KOPT-K1 (cell line): ENCODE measurements around the gene ZNF74.
A peak's percentile ranks its signal among the peaks of the same experiment; 100 is the strongest.
"Not testable (repeated sequence)": the region's sequence is repeated elsewhere in the genome, so short reads cannot be mapped to it uniquely, and the experiment has no call there.

Source experiments
- H3K27ac ChIP-seq: fragments of 200-600 bp; sonication (generic); 2 replicates; pipeline ENCODE4 v1.5.1; 2016; ENCODE audit warnings: antibody characterized with exemption, mild to moderate bottlenecking, low read depth, low read length; ENCODE audit not compliant: poor library complexity, severe bottlenecking
- H3K36me3 ChIP-seq: fragments of 200-600 bp; sonication (generic); 2 replicates; pipeline ENCODE4 v1.5.1; 2017; ENCODE audit warnings: antibody characterized with exemption, mild to moderate bottlenecking, low read length, moderate library complexity; ENCODE audit not compliant: insufficient read depth
- H3K9me3 ChIP-seq: fragments of 200-600 bp; sonication (generic); 2 replicates; pipeline ENCODE4 v1.5.1; 2017; ENCODE audit warnings: antibody characterized with exemption, low read length, mild to moderate bottlenecking; ENCODE audit not compliant: insufficient read depth, poor library complexity, severe bottlenecking

The ZNF74 gene

GRCh38 chr22:20393705-20394476, at the start of gene ZNF74:
ZNF74 (plus strand) TSS chr22:20394151; CDS start chr22:20394629, 478 bp downstream.
- Histone ChIP-seq H3K9me3 (peaks cover 5% of the 10 kb centered on the region), H3K27ac (peak within 1 kb of the TSS; percentile 79), H3K36me3 (0 out of 2 replicates have a peak, but pooled peaks cover 8% of the 10 kb centered on the region)

GRCh38 chr22:20346553-20346952, 47.4 kb upstream of the ZNF74 start:
- H3K9me3 ChIP-seq, H3K27ac ChIP-seq, H3K36me3 ChIP-seq: not testable (repeated sequence)

DNA sequence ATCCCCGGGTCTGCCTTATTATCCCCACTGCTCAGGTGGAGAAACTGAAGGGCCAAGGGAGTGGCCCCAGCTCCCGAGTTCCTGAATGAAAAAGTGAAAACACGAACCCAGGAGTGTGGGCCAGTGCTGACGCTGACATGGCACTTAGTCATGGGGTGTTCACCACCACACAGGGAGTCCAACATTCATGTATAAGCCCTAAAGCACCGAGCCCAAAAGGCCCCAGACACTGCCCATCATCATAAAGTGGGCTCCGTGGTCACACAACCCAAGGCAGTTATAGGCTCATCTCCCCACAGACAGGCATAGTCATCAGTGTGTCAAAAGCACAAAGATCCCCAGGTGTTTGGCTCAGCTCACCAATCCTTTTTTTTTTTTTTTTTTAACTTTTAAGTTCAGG, 41.4 kb upstream of the ZNF74 start:
- not testable (repeated sequence) for H3K27ac ChIP-seq, H3K9me3 ChIP-seq, H3K36me3 ChIP-seq

- H3K36me3 ChIP-seq = no peaks in the 10 kb centered on the region
- no peak overlapping the region for H3K27ac ChIP-seq
- peaks cover 6% of the 10 kb centered on the region for H3K9me3 ChIP-seq
Observed at GRCh38 chr22:20354238-20354975, 39.5 kb upstream of the ZNF74 start.

DNA sequence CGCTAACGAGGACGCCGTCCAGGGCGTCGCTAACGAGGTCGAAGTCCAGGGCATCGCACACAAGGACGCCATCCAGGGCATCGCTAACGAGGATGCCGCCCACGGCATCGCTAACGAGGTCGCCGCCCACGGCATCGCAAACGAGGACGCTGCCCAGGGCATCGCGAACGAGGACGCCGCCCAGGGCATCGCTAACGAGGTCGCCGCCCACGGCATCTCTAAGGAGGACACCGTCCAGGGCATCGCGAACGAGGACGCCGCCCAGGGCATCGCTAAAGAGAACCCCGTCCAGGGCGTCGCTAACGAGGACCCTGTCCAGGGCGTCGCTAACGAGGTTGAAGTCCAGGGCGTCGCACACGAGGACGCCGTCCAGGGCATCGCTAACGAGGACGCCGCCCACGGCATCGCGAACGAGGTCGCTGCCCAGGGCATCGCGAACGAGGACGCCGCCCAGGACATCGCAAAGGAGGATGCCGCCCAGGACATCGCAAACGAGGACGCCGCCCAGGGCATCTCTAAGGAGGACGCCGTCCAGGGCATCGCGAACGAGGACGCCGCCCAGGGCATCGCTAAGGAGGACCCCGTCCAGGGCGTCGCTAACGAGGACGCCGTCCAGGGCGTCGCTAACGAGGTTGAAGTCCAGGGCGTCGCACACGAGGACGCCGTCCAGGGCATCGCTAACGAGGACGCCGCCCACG, 37.9 kb upstream of the ZNF74 start:
- not testable (repeated sequence) for H3K36me3 ChIP-seq, H3K27ac ChIP-seq, H3K9me3 ChIP-seq

GRCh38 chr22:20356906-20357305, 37.0 kb upstream of the ZNF74 start:
- H3K27ac ChIP-seq, H3K9me3 ChIP-seq, H3K36me3 ChIP-seq: not testable (repeated sequence)

DNA sequence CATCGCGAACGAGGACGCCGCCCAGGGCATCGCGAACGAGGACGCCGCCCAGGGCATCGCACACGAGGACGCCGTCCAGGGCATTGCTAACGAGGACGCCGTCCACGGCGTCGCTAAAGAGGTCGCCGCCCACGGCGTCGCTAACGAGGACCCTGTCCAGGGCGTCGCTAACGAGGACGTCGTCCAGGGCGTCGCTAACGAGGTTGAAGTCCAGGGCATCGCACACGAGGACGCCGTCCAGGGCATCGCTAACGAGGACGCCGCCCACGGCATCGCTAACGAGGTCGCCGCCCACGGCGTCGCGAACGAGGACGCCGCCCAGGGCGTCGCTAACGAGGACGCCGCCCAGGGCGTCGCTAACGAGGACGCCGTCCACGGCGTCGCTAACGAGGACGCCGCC, 36.0 kb upstream of the ZNF74 start:
- not testable (repeated sequence) for H3K36me3 ChIP-seq, H3K27ac ChIP-seq, H3K9me3 ChIP-seq

- H3K27ac ChIP-seq, H3K36me3 ChIP-seq, H3K9me3 ChIP-seq: not testable (repeated sequence)
Observed at GRCh38 chr22:20358503-20359239, 35.3 kb upstream of the ZNF74 start.

DNA sequence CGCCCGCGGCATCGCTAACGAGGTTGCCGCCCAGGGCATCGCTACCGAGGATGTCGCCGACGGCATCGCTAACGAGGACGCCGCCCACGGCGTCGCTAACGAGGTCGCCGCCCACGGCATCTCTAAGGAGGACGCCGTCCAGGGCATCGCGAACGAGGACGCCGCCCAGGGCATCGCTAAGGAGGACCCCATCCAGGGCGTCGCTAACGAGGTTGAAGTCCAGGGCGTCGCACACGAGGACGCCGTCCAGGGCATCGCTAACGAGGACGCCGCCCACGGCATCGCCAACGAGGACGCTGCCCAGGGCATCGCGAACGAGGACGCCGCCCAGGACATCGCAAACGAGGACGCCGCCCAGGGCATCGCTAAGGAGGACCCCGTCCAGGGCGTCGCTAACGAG, 33.7 kb upstream of the ZNF74 start:
- not testable (repeated sequence) for H3K27ac ChIP-seq

GRCh38 chr22:20360866-20361751, 32.8 kb upstream of the ZNF74 start:
- H3K27ac ChIP-seq, H3K36me3 ChIP-seq, H3K9me3 ChIP-seq: not testable (repeated sequence)

More for the DNA sequence above, 33.7 kb upstream of the ZNF74 start:
- not testable (repeated sequence) for H3K9me3 ChIP-seq, H3K36me3 ChIP-seq

GRCh38 chr22:20361752-20362229, 32.2 kb upstream of the ZNF74 start:
- H3K9me3 ChIP-seq, H3K27ac ChIP-seq, H3K36me3 ChIP-seq: not testable (repeated sequence)

GRCh38 chr22:20362403-20362802, 31.5 kb upstream of the ZNF74 start:
- H3K27ac ChIP-seq, H3K9me3 ChIP-seq, H3K36me3 ChIP-seq: not testable (repeated sequence)

DNA sequence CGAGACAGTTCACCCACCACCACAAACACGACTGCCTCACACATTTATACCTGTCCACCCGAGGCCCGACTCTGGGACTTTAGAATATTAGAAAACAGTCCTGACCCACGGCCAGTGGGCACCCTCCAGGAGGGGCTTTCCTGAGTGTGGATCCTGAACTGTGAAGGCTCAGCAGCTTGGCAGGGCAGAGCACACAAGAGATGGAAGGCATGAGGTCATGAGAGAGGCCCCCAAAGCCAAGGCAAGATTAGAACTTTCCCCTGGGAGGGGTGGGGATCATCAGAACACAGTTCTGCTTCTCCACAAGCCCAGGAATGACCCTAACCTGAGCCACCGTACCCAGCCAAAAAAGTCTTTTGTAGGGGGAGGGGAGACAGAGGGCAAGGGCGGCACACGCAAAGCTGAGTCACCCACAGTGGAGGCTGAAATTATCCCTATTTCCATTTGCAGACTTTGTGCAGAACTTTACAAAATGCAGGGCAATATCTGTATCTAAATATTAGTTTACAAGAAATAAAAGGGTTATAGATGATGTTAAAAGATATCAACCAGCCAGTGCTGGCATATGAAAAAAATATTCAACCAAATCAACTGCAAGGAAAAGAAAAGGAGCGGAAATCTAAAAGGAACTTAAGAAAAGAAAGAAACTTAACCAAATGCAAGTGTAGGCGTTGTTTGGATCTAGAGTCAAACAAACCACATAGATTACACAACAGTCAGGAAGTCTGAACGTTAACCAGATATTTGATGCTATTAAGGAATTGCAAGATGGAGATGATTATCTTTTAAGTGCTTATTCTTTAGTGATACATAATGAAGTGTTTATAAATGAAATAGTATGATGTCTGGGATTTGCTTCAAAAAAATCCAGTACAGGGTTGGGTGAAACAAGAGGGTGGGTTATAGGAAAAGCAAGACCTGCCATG, 29.4 kb upstream of the ZNF74 start:
- not testable (repeated sequence) for H3K27ac ChIP-seq, H3K9me3 ChIP-seq, H3K36me3 ChIP-seq
